Measurements from ENCODE around the gene MYOM3.

MYOM3 gene

GRCh38 chr1:24096009-24096738, 15.8 kb downstream of the MYOM3 start:
- DNase-seq (ENCODE audit: low spot score) = no peak

GRCh38 chr1:24095140-24095859, 16.6 kb downstream of the MYOM3 start:
- no peak for DNase-seq (ENCODE audit: low spot score)

GRCh38 chr1:24094554-24094953, 17.4 kb downstream of the MYOM3 start:
- no peak for DNase-seq (ENCODE audit: low spot score)

DNA sequence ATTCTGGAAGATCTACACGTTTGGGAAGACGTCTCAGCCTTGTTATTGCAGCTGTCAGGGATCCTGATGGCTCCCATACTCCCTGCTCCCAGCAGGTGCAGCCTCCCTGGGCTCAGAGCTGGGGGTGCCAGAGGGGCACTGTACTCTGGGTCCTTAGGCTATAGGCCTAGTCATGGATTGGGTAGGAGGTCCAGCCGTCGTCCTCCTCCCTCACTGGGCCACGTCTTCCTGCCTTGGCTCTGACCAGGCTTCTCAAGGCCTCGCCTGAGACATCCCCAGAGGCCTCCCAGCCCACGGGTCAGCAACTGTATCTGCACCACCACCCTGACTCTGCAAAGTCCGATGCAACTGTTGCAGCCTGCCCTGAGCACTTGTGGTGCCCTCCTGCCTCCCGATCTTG, 18.2 kb downstream of the MYOM3 start:
- DNase-seq (ENCODE audit: low spot score) = no peak

DNA sequence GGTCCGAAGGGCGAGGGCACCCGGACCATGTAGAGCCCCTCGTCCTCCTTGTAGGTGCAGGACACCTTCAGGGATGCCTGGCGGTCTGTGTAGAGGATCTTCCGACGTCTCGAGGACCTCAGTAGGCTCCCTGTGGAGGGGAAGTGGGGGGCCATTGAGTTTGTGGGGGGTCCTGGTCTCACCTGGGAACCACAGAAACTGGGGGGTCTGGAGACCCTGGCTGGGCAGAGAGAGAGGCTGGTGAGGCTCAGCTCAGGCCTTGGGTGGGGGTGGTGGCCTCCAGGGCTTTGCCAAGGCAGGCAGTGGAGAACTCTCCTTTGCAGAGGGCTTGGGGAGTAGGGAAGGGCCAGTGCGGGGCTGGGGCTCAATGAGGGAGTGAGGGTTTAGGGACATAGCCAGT, 19.0 kb downstream of the MYOM3 start:
- DNase-seq (ENCODE audit: low spot score) = no peak

DNA sequence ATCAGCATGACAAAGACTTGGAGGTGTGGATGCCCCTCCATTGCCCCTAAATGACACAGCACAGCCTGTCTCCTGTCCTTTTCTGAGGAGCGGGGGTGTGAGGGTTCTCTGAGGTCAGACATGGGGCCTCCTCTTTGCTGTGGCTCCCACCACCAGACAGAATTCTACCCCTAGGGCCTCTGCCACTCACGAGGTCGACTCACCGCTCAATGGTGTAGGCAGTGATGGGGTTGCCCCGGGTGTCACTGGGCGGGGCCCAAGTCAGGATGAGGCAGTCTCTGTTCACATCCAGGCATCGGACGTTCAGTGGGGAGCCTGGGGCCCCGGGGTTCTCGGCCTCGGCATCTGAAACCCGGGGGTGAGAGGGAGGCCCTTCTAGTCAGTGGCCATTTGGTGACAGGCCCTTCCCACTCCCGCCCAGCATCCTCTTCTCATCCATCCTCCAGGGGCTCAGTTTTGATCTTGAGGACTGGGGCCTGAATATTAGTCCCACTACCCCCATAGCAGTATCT, 19.9 kb downstream of the MYOM3 start:
- DNase-seq (ENCODE audit: low spot score) = no peak

- DNase-seq (ENCODE audit: low spot score) = no peak
Observed at GRCh38 chr1:24090736-24091135, 21.2 kb downstream of the MYOM3 start.

- no peak for DNase-seq (ENCODE audit: low spot score)
Observed at GRCh38 chr1:24089743-24090555, 22.0 kb downstream of the MYOM3 start.

GRCh38 chr1:24089027-24089742, 22.8 kb downstream of the MYOM3 start:
- DNase-seq (ENCODE audit: low spot score) = no peak

- no peak for DNase-seq (ENCODE audit: low spot score)
Observed at GRCh38 chr1:24086466-24086865, 25.5 kb downstream of the MYOM3 start.

DNA sequence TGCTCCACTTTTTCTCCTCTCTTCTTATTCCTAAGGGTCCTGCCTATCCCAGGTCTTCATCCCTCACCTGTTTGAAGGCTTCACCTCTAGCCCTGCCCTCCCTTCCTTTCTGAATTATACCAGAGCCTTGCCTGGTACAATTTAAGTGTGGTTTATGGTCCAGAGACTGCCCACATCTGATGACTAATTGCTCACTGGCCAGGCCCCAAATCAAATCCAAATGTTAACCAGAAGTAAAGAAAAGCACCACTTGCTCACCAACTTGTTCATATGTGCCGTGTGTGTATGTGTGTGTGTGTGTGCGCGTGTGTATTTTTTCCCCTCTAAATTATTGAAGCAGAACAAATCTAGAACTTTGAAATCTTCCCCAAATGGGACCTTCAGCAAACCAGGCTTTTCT, 26.4 kb downstream of the MYOM3 start:
- DNase-seq (ENCODE audit: low spot score) = no peak

- DNase-seq (ENCODE audit: low spot score) = no peak
Observed at GRCh38 chr1:24085007-24085406, 26.9 kb downstream of the MYOM3 start.

- no peak for DNase-seq (ENCODE audit: low spot score)
Observed at GRCh38 chr1:24084050-24084449, 27.9 kb downstream of the MYOM3 start.

DNA sequence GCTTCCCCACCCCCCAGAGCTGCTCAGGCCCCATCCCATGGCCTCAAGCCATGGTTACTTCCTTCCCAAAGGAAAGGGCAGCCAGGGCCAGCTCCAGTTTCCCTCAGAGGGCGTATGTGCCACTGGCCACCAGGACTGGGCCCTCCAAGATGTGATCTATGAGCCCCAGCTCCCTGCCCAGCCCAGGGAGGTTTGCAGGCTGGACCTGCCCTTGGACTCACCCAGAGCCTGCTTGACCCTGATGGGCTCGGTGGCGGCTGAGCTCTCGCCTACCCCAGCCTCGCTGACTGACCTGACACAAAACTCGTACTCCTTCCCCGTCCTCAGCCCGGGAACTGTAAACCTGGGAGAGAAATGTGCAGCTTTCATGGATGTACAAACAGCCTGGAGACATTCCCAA, 29.6 kb downstream of the MYOM3 start:
- no peak for DNase-seq (ENCODE audit: low spot score)

DNA sequence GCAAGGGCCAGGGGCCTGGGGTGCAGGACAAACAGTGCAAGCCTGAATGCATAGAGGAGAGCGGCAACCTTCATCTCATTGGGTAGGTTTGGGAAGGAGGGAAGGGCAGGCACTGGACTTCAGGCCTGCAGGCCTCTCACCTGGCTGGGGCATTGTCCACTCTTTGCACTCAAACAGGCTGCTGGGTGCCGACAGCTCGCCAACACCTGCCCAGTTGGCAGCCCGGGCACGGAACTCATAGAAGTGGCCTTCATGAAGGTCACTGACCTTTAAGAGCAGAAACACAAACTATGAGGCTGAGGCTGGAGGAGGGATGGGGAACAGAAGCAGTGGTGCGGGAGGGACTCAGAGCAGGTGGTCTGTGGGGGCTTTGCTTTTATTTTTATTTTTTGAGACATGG, 30.7 kb downstream of the MYOM3 start:
- no peak for DNase-seq (ENCODE audit: low spot score)

- DNase-seq (ENCODE audit: low spot score) = no peak
Observed at GRCh38 chr1:24080131-24080530, 31.8 kb downstream of the MYOM3 start.

DNA sequence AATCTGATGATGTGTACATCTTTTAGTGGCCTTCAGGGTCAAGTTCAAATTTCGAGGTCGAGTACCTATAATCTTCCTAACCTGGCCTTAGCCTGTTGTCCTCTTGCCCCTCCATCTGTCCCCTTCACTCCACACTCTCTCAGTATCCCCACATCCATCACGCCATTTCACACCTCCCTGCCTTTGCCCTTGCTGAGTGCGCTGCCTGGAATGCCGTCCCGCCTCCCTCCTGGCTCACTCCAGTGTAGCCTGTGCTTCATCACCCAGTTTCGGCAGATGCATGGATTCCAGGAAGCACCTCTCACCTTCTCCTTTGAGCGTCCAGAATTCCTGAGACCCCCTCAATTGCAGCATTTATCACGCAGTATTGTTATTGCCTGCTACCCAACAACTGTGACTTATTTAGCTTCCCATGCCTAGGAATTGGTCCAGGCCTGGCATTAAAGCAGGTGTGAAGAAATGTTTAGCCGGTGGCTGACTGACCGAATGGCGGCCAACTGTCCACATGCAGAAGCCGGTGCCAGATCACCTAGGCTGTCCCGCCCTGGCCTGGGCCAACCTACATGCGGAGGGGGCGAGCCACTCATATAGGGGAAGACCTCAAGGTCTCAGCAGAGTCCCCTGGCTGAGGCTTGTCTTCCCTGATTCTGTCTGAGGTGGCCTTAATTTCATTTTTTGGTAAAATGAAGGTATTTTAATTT, 34.5 kb downstream of the MYOM3 start:
- no peak for DNase-seq (ENCODE audit: low spot score)

DNA sequence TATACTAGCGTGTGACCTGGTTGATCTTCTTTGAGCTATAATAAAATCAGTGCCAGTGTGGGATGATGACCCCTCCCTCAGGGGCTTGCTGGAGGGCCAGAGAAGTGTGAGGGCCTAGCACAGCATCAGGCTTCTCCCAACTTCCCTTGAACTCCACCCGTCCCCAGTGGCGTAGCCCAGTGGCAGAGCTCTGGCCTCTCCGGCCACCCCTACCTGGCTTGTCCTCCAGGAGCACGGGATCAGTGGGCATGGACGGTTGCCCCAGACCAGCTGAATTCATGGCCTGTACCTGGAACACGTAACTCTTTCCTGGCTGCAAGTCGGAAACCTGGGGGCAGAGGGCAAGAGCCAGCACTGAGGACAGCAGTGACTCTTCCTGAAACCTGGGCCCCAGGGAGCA, 36.0 kb downstream of the MYOM3 start:
- DNase-seq (ENCODE audit: low spot score) = no peak

DNA sequence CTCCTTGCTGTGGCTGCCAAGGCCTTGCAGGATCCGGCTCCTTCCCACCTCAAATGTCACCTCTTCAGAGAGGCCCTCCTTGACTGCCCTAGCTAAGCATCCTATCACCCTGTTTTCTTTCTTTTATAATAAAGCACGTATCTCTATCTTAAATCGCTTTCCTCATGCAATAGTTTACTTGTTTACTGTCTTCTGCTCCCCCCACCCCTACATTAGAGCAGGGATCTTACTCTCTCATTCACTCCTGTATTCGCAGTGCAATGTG, 36.4 kb downstream of the MYOM3 start:
- DNase-seq (ENCODE audit: low spot score) = no peak

- no peak for DNase-seq (ENCODE audit: low spot score)
Observed at GRCh38 chr1:24074817-24075589, 36.9 kb downstream of the MYOM3 start.

- no peak for DNase-seq (ENCODE audit: low spot score)
Observed at GRCh38 chr1:24074196-24074595, 37.7 kb downstream of the MYOM3 start.
